H9 (cell line): ENCODE results near the gene HES4. TPM values are rescaled to one million over a fixed set of nuclear protein-coding genes. Genes with fewer than 3 reads are reported as not detected.

Source experiments
- DNase-seq: peaks from one replicate; pipeline ENCODE4 v3.0.0-alpha.2; 2017
- H2AFZ ChIP-seq: one replicate; pipeline ENCODE4 v1.6.1; 2013; ENCODE audit warnings: mild to moderate bottlenecking, low read length, control low read depth, moderate library complexity
- H2AK5ac ChIP-seq: 2 replicates; pipeline ENCODE4 v1.6.1; 2013; ENCODE audit warnings: low read length, control low read depth, mixed read lengths; ENCODE audit not compliant: insufficient read length
- H2BK120ac ChIP-seq: one replicate; pipeline ENCODE4 v1.6.1; 2013; ENCODE audit warnings: low read depth, mild to moderate bottlenecking, low read length, control low read depth, inconsistent platforms; ENCODE audit not compliant: poor library complexity, severe bottlenecking
- H2BK12ac ChIP-seq: 2 replicates; pipeline ENCODE4 v1.6.1; 2013; ENCODE audit warnings: low read length, control low read depth, mixed read lengths, low read depth; ENCODE audit not compliant: insufficient read length
- H2BK15ac ChIP-seq: 2 replicates; pipeline ENCODE4 v1.6.1; 2013; ENCODE audit warnings: low read depth, low read length, control low read depth
- H2BK20ac ChIP-seq: one replicate; pipeline ENCODE4 v1.6.1; 2013; ENCODE audit warnings: low read depth, mild to moderate bottlenecking, low read length, control low read depth, inconsistent platforms; ENCODE audit not compliant: poor library complexity, severe bottlenecking
- H2BK5ac ChIP-seq: 2 replicates; pipeline ENCODE4 v1.6.1; 2013; ENCODE audit warnings: low read length, control low read depth, mixed read lengths; ENCODE audit not compliant: insufficient read length
- H3K14ac ChIP-seq: 2 replicates; pipeline ENCODE4 v1.6.1; 2013; ENCODE audit warnings: low read length, control low read depth; ENCODE audit not compliant: insufficient read depth
- H3K18ac ChIP-seq: 2 replicates; pipeline ENCODE4 v1.6.1; 2013; ENCODE audit warnings: low read depth, mild to moderate bottlenecking, mixed read lengths, low read length, control low read depth; ENCODE audit not compliant: insufficient read length
- H3K23ac ChIP-seq: 2 replicates; pipeline ENCODE4 v1.6.1; 2013; ENCODE audit warnings: low read length, control low read depth, mixed read lengths, low read depth; ENCODE audit not compliant: insufficient read length
- H3K23me2 ChIP-seq: 2 replicates; pipeline ENCODE4 v1.6.1; 2013; ENCODE audit warnings: low read depth, mild to moderate bottlenecking, mixed read lengths, low read length, control low read depth; ENCODE audit not compliant: insufficient read length, poor library complexity, severe bottlenecking
- H3K27ac ChIP-seq: 2 replicates; pipeline ENCODE4 v1.5.1; 2013; ENCODE audit warnings: low read length, control low read depth, mixed read lengths, low read depth; ENCODE audit not compliant: insufficient read length
- H3K27me3 ChIP-seq: 2 replicates; pipeline ENCODE4 v1.6.1; 2013; ENCODE audit warnings: low read length, control low read depth, inconsistent platforms; ENCODE audit not compliant: insufficient read depth
- H3K4ac ChIP-seq: 2 replicates; pipeline ENCODE4 v1.6.1; 2013; ENCODE audit warnings: low read depth, mild to moderate bottlenecking, control low read depth, inconsistent platforms, low read length, moderate library complexity
- H3K4me1 ChIP-seq: 2 replicates; pipeline ENCODE4 v1.6.1; 2013; ENCODE audit warnings: low read length, control low read depth, inconsistent platforms; ENCODE audit not compliant: insufficient read depth
- H3K4me2 ChIP-seq: 2 replicates; pipeline ENCODE4 v1.6.1; 2013; ENCODE audit warnings: low read length, control low read depth, mixed read lengths; ENCODE audit not compliant: insufficient read length, insufficient read depth
- H3K56ac ChIP-seq: 2 replicates; pipeline ENCODE4 v1.6.1; 2013; ENCODE audit warnings: low read depth, mild to moderate bottlenecking, mixed read lengths, low read length, control low read depth; ENCODE audit not compliant: insufficient read length
- H3K79me1 ChIP-seq: 2 replicates; pipeline ENCODE4 v1.6.1; 2013; ENCODE audit warnings: low read depth, mild to moderate bottlenecking, moderate library complexity, low read length, control low read depth, inconsistent platforms; ENCODE audit not compliant: insufficient read depth, poor library complexity, severe bottlenecking
- H3K79me2 ChIP-seq: 2 replicates; pipeline ENCODE4 v1.6.1; 2013; ENCODE audit warnings: low read length, control low read depth, inconsistent platforms; ENCODE audit not compliant: insufficient read depth
- H3K9ac ChIP-seq: 2 replicates; pipeline ENCODE4 v1.6.1; 2013; ENCODE audit warnings: low read length, control low read depth, mixed read lengths; ENCODE audit not compliant: insufficient read length; ENCODE audit errors: extremely low read depth
- H3K9me3 ChIP-seq: one replicate; pipeline ENCODE4 v1.6.1; 2013; ENCODE audit warnings: low read depth, low read length, inconsistent platforms; ENCODE audit not compliant: control insufficient read depth
- H3T11ph ChIP-seq: one replicate; pipeline ENCODE4 v1.6.1; 2013; ENCODE audit warnings: mild to moderate bottlenecking, low read length, control low read depth, inconsistent platforms
- H4K20me1 ChIP-seq: one replicate; pipeline ENCODE4 v1.6.1; 2013; ENCODE audit not compliant: control insufficient read depth, insufficient read length, insufficient read depth
- H4K5ac ChIP-seq: 2 replicates; pipeline ENCODE4 v1.6.1; 2013; ENCODE audit warnings: low read depth, mild to moderate bottlenecking, mixed read lengths, low read length, control low read depth; ENCODE audit not compliant: insufficient read length
- H4K8ac ChIP-seq: replicated peaks from 2 replicates; pipeline ENCODE4 v1.6.1; 2013; ENCODE audit warnings: low read length, control low read depth, mixed read lengths, low read depth; ENCODE audit not compliant: insufficient read length
- H4K91ac ChIP-seq: 2 replicates; pipeline ENCODE4 v1.6.1; 2013; ENCODE audit warnings: low read depth, mild to moderate bottlenecking, moderate library complexity, mixed read lengths, low read length, control low read depth; ENCODE audit not compliant: insufficient read length
- H3K27ac Mint-ChIP-seq, 3 experiments: 2 replicates in 2 of 3; 3 replicates in 1 of 3; pipeline ENCODE4 v1.8.0; 2020 to 2021; ENCODE audit warnings: mixed read lengths in 3 of 3, mild to moderate bottlenecking in 1 of 3, moderate library complexity in 1 of 3
- H3K27me3 Mint-ChIP-seq: 2 replicates; pipeline ENCODE4 v1.8.0; 2021; ENCODE audit warnings: low read depth, mild to moderate bottlenecking, moderate library complexity, mixed read lengths
- H3K36me3 Mint-ChIP-seq, 3 experiments: 2 replicates in 2 of 3; 3 replicates in 1 of 3; pipeline ENCODE4 v1.8.0; 2020 to 2021; ENCODE audit warnings: low read depth in 3 of 3, mixed read lengths in 3 of 3; ENCODE audit not compliant: insufficient read depth in 1 of 3
- H3K4me1 Mint-ChIP-seq, 2 experiments: 2 replicates each; pipeline ENCODE4 v1.8.0; 2020; ENCODE audit warnings: mixed read lengths in 2 of 2
- H3K4me3 Mint-ChIP-seq, 2 experiments: 2 replicates in 1 of 2; 3 replicates in 1 of 2; pipeline ENCODE4 v1.8.0; 2020 to 2021; ENCODE audit warnings: mild to moderate bottlenecking in 2 of 2, mixed read lengths in 2 of 2, moderate library complexity in 1 of 2
- H3K9me3 Mint-ChIP-seq, 2 experiments: 2 replicates in 1 of 2; 3 replicates in 1 of 2; pipeline ENCODE4 v1.8.0; 2020; ENCODE audit warnings: mild to moderate bottlenecking in 2 of 2, mixed read lengths in 2 of 2, moderate library complexity in 1 of 2
- CTCF ChIP-seq: fragments of 200-600 bp; sonication (generic); conservative IDR thresholded peaks from 3 replicates; pipeline ENCODE4 v1.8.0; 2021; ENCODE audit warnings: antibody characterized with exemption, mild to moderate bottlenecking
- WGBS: extraction: QIAGEN DNeasy Blood & Tissue Kit; methylation state at CpG from one replicate; pipeline ENCODE4 v1.1.7; 2013; ENCODE audit warnings: missing lambda C conversion rate, low lambda C conversion rate, mixed read lengths; ENCODE audit not compliant: insufficient read length; ENCODE audit errors: extremely low coverage; 5-methylcytosine and 5-hydroxymethylcytosine counted together
- total RNA-seq: library from RNA; stranded (reverse); gene quantifications from 2 replicates; pipeline ENCODE4 v1.2.1, GENCODE V29; 2021

Gene HES4
- total RNA-seq, 1 experiment from 2014 or later, result 4.0 TPM

DNA sequence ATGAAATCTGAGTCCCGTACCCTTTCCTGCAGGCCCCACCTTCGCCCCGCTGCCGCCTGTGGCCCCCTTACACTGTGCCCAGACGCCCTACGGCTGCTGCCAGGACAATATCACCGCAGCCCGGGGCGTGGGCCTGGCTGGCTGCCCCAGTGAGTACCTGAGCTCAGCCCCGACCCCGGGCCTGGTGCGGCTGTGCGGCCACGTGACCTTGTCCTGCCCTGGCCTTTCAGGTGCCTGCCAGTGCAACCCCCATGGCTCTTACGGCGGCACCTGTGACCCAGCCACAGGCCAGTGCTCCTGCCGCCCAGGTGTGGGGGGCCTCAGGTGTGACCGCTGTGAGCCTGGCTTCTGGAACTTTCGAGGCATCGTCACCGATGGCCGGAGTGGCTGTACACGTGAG lies 45.2 kb upstream of the HES4 start:
- H3K4ac ChIP-seq, result no peak overlapping the region
- no peak overlapping the region for H4K5ac ChIP-seq
- no peak for DNase-seq
- no CpG with 5 or more reads among the region's 23 CpGs for WGBS
- no peak overlapping the region for H2BK15ac ChIP-seq
- no peaks in the 10 kb centered on the region for H3K79me1 ChIP-seq
- no peak overlapping the region for H3K14ac ChIP-seq
- no peak overlapping the region for H3K56ac ChIP-seq
- H3K23me2 ChIP-seq, result peaks cover 4% of the 10 kb centered on the region
- Mint-ChIP-seq H3K36me3 (peaks cover 8 to 47% (median 40%) of the 10 kb centered on the region in 3 experiments), H3K27ac (no peak overlapping the region), H3K4me3 (no peak overlapping the region; a peak in 1 of 5 replicates), H3K27me3 (peaks cover 1% of the 10 kb centered on the region), H3K4me1 (no peaks in the 10 kb centered on the region), H3K9me3 (no peaks in the 10 kb centered on the region; a peak in 1 of 5 replicates)
- no peak overlapping the region for H2AK5ac ChIP-seq
- no peak for TF ChIP-seq CTCF
- no peak overlapping the region for H3K27ac ChIP-seq
- no peak overlapping the region for H4K8ac ChIP-seq
- no peak overlapping the region for H3K23ac ChIP-seq
- H3K9ac ChIP-seq, result no peak overlapping the region
- no peak overlapping the region for H3K18ac ChIP-seq
- H3K79me2 ChIP-seq, result no peaks in the 10 kb centered on the region
- no peak overlapping the region for H2BK5ac ChIP-seq
- H4K20me1 ChIP-seq, result peaks cover 3% of the 10 kb centered on the region
- no peak overlapping the region for H3K4me2 ChIP-seq
- H4K91ac ChIP-seq, result no peak overlapping the region
- no peaks in the 10 kb centered on the region for H3K27me3 ChIP-seq
- H3K9me3 ChIP-seq, result no peaks in the 10 kb centered on the region
- no peak overlapping the region for H2AFZ ChIP-seq
- H2BK20ac ChIP-seq, result no peak overlapping the region
- no peak overlapping the region for H2BK12ac ChIP-seq
- no peak overlapping the region for H2BK120ac ChIP-seq
- no peak overlapping the region for H3T11ph ChIP-seq
- H3K4me1 ChIP-seq, result no peaks in the 10 kb centered on the region
